DMS53 treated with DMSO at 0.1 percent for 48 hours (cell line): Measurements from ENCODE around the gene CDH2.

ENCODE experiments used
- DNase-seq: peaks from one replicate; lab custom pipeline; 2025; ENCODE audit not compliant: unreplicated experiment; lab: John Stamatoyannopoulos, UW

CDH2 gene

GRCh38 chr18:28002841-28003240 is 174.1 kb downstream of the CDH2 start:
- no peak for DNase-seq

- no peak for DNase-seq
Observed at GRCh38 chr18:27996801-27997272, 180.1 kb downstream of the CDH2 start.

GRCh38 chr18:27995770-27996502 is 181.0 kb downstream of the CDH2 start:
- DNase-seq, result no peak

GRCh38 chr18:27994571-27994970 is 182.4 kb downstream of the CDH2 start:
- no peak for DNase-seq

- DNase-seq, result no peak
Observed at GRCh38 chr18:27991391-27991790, 185.5 kb downstream of the CDH2 start.

GRCh38 chr18:27985832-27986231 is 191.1 kb downstream of the CDH2 start:
- no peak for DNase-seq

- DNase-seq, result no peak
Observed at GRCh38 chr18:27983780-27984179, 193.2 kb downstream of the CDH2 start.

GRCh38 chr18:27976806-27977408 is 200.0 kb downstream of the CDH2 start:
- DNase-seq, result no peak

- no peak for DNase-seq
Observed at GRCh38 chr18:27970321-27970720, 206.6 kb downstream of the CDH2 start.

- no peak for DNase-seq
Observed at GRCh38 chr18:27969206-27969605, 207.7 kb downstream of the CDH2 start.

- DNase-seq, result no peak
Observed at GRCh38 chr18:27967913-27968824, 208.8 kb downstream of the CDH2 start.

GRCh38 chr18:27966881-27967280 is 210.0 kb downstream of the CDH2 start:
- no peak for DNase-seq

- DNase-seq, result no peak
Observed at GRCh38 chr18:27964811-27965210, 212.1 kb downstream of the CDH2 start.

- DNase-seq, result no peak
Observed at GRCh38 chr18:27959101-27959500, 217.8 kb downstream of the CDH2 start.

GRCh38 chr18:27956001-27956640 is 220.8 kb downstream of the CDH2 start:
- no peak for DNase-seq

- no peak for DNase-seq
Observed at GRCh38 chr18:27954226-27954625, 222.7 kb downstream of the CDH2 start.

GRCh38 chr18:27952741-27953140 is 224.2 kb downstream of the CDH2 start:
- DNase-seq, result no peak

GRCh38 chr18:27950648-27951228 is 226.2 kb downstream of the CDH2 start:
- DNase-seq, result no peak

- no peak for DNase-seq
Observed at GRCh38 chr18:27948986-27949385, 227.9 kb downstream of the CDH2 start.

GRCh38 chr18:27942706-27943105 is 234.2 kb downstream of the CDH2 start:
- DNase-seq, result no peak

- no peak for DNase-seq
Observed at GRCh38 chr18:27931535-27931934, 245.4 kb downstream of the CDH2 start.
